Inflammatory macrophage treated with lipopolysaccharide for 1 hour (primary cell): ENCODE results near the gene NFIC.
A peak's percentile ranks its signal among the peaks of the same experiment; 100 is the strongest.

ENCODE experiments used
- DNase-seq, 2 donors: peaks; one replicate each; pipeline ENCODE4 v3.0.0-alpha.2; 2020 to 2022

The NFIC gene

DNA sequence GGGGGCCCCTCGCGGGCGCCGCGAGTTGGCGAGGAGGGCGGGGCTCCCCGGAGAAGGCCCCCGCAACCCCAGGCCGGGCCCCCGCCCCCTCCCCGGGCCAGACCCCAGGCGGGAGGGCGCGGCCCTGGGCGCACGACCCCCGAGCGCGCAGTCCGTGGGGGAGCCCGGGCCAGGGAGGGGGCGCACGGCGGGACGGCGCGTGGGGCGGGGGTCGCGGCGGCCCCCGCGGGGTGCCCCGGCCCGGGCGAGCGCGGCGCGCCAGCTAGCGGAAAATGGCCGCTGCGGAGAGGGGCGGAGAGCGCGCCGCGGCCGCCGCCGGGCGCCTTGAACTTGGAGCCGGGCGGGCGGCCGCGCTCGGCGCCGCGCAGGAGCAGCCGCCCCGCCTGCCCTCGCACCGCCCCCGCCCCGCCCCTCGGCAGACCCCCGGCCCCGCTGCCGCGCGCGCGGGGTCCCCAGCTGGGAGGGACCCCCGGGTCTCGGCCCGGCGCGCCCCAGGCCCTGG, 6.4 kb upstream of the NFIC start:
- peak in 1 of 2 donors; percentile 29 for DNase-seq

DNA sequence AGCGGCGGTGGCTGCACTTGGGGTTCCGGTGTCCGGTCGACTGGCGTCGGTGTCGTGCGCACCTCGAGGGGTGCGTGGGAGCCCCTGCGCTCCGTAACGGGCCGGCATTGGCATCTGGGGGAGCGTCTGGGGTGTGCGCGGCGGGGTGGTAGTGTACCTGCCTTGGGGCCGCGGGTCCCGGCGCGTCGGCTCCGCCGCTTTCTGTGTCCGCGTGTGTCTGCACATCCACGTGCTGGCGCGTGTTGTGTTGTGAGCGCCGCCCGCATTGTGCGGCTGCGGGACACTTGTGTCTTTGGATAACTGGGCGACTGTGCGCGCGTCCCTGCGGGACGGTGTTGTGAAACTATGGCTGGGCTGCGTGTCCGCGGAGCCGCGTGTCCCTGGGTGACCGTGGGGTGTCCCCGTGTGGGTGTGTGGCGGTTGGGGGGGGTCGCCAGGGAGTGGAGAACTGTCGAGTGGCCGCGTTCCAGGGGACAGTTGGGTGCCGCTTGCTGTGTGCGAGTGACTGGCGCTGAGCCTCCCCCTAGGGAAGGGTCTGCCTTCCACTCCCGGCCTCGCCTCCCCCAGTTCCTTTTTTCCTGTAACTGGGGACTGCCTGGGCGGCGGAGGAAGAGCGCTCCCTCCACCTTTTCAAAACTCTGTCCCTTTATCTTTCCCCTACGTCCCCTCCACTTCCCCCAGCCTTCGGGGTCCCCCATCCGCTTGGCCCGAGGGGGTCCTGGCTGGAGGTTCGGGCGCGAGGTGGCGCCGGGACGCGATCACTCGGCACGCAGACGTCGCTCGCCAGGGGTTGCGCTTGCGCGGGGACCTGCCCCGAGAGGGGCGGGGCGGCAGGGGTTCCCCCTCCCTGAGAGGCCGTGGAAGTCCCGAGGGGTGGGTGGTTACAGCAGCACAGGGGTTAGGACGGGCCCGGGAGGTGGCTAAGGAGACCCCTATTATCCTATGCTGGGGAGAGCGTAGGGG, 5.7 kb upstream of the NFIC start:
- DNase-seq: peak; percentile 68 to 69

DNA sequence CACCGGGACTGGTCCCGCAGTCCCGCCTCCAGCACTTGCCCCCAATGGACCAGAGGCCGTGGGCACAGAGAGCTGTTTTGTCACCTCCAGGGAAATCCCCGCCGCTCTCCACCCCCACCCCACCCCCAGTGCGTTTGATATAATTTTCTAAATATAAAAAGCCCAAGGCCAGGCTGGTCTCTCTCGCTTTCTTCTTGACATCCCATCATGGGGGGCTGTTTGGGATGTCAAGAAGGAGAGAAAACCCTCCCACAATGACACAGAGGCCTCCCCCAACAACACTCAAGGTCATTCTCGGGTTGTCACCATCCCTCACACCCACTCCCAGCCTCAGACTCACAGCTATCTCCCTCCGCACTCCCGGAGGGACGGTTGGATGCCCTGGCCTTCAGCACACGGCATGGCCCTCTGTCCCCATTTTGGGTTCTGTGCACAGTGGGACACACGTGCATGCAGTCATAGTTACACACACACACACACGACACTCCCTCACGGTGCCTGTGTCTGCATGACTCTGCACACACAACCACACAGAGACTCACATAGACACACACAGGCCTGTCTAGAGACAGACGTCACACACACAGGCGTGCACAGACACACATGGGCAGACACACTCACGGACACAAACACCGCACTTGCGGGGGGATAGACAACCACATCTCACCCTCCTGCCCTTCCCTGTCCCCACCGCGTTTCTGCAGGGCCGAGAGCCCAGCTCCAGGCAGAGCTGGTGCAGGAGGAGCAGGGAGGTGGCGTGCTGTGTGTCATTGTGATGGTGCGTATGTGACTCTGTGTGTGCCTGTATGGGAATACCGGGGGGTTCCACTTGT, 4.8 kb upstream of the NFIC start:
- peak in 1 of 2 donors; percentile 56 for DNase-seq

DNA sequence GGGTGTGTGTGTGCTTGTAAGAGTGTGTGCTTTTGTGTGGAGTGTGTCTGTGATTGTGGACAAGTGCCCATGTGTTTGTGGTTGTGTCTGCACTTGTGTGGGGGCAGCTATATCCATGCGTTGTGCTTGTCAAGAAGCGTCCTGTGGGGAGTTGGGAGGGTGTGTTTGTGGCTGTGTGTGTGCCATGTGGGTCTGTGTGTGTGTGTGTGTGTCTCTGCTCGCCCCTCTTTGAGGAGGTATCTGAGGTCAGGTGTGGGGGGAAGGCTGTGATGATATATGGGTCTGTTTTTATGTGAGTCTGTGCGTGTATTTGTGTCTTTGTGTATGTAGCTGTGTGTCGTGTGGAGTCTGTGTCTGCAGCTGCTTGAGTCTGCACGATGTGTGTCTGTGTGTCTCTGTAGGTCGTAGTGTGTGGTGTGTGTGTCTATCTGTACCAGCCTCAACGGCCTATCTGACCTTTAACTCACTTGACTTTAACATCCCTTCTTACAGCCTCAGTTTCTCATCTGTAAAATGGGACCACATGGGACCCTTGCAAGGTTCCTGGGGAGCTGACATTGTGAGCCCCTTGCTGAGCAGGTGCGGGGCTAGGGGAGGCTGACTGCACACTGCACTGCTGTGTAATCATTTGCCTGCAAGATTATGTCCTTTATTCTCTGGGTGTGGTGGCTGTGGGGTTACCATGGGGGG, 4.0 kb upstream of the NFIC start:
- DNase-seq: no peak

DNA sequence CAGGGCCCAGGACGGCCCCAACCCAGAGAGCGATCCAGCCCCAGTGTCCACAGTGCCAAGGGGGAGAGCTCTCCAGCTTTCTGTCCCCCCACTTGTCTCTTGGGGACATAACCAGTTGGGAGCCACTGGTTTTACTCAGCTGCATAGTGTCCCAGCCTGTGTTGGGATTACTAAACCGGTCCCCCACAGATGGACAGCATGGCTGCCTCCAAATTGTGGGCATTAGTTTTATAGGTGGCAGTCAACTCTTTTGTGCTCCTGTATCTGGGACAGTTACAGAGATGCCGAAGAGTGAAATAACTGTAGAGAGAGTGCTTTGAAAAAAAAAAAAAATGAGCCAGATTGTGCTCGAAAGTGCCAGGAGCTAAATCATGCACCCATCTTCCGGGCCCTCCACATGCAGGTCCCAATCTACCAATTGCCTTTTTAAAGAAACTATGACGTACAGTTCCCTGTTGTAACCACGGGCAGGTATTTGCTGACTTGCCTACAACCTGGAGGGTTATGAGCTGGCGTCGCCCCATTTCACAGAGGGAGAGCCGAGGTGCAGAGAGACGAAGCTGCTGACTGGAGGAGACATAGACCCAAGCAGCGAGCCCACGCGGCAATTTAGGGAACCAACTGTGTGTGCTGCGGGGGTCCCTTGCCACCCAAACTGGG, 2.4 kb upstream of the NFIC start:
- DNase-seq: no peak

DNA sequence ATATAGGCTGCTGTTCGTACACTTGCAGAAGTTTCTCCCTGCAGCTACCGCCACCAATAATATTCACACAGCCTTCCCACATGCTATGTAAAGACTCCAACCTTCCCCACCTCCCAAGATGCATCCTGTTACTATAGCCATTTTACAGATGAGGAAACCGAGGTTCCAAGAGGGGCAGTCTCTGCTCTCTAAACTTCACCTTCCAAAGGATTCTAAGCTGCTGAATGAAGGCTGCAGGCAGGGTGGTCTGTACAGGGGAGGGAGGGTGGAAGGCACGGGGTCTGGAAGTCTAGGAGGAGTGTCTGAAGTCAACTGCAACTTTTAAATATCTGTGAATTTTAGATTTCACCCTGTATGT, 1.9 kb upstream of the NFIC start:
- DNase-seq: no peak

DNA sequence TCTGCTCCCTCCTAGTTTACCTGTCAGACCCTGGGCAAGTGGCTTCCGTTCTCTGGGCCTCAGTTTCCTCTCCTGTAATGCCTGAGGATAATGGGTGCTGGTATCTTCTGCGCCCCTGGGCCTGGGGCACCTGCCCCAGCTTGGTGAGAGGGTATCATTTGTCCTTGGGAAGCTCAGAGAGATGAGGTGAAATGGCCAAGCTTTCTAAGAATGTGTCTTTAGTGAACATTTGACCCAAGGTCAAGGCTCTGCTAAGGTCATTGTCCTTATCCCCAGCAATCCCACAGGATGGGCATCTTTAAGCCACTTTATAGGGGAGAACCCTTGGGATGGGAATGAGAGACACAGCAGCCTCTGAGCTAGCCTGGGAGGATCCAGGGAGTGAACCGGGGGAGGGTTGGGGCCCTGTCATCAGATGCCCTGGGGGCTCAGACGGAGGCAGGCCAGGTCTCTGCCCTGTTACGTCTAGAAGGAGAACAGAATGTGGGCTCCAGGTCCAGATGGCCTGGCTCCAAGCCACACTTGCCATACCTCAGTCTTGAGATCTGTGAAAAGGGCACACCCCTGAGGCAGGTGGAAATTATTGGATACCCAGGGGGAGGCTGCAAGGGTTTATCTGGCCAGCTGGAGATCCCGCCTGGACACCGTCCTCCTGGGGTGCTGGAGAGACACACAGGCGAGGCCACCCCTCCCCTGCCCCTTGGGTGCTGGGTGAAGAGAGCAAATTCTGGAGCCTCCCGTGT, 1.1 kb upstream of the NFIC start:
- no peak for DNase-seq

DNA sequence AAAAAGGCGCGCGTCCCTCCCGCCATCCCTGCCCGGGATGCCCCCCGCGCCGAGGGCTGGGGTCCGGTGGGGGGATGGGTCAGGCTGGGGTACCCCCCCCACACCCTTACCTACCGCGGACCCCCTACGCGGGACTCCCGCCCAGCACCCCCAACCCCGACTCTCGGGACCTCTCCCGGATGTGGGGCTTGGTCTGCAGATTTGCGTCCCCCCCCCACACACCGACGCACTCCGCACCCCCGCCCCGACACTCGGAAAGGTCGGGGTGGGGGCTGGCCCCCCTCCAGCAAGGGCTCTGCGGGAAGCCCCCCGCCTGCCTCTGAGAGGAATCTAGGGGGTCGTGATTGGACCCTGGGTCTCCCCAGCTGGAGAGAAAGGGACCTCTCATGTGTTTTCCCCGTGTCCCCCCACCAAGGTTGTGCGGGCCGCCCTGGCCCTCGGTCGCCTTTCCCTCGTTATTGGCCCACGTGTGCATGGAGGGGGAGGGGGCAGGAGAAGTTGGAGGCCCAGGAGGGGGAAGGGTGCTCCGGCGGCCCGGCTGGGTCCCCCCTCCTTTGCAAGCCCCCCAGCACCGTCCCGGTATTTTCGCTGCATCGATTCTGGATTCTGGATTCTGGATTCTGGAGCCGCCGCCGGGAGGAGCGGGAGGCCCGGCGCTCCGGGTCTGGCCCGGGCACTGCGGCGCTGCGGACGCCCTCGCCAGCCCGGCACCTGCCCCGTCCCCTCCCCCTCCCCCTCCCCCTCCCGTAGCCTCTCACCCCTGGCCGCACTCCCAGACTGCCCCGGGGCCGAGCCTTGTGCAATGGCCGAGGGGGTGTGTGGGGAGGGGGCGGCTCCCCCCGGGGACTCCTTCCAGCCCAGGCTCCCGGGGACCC, 607 bp downstream of the NFIC start:
- no peak for DNase-seq

DNA sequence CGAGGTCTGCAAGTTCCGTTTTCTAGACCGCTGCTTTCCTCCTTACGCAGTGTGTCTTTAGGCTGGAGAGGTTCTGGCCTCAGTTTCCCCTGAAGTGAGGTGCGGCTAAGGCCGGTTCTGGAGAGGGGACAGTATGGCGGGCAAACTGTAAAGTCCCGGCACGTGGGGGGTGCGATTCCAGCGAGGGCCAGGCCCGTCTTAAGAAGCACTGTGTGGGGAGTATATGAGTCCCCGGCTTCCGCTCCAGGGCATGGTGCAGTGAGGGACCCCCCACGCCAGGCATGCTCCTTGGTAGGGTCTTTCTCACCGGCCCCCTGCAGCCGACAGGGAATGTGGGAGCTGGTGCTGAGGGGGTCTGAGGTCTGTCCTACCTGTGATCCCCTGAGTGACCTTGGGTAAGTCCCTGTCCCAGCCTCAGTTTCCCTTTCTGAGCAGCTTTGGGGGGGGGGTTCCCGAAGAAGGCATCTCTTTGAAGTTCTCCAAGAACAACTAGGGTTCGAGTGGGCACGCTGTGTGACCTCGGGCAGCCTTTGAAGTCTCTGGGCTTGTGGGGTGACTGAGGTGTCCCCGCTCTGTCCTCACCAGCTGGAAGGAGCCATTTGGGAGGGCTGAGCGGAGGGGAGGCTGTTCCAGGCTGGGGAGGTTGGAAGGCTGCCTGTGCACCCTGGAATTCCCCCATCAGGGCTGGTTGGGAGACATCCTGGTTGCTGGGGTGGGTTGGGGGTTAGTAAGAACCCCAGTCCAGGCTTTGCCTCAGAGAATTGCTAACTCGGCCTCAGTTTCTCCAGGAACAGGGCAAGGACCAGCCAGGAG, 1.5 kb downstream of the NFIC start:
- no peak for DNase-seq

DNA sequence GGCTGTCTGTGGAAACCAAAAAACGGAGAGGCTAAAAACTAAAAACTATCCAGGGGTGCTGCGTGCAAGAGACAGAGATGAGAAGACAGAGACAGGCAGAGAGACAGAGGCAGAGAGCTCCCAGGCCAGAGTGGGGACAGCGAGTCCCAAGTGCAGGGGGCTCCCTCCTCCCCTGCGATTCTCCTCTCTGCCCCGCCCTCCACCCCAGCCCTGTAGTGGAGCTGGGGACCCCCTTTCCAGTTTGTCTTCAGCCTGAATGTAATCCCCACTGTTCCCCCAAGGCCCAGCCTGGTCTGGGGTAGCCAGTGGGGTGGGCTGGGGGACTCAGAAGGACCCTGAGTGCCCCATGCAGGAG, 2.0 kb downstream of the NFIC start:
- DNase-seq: no peak

DNA sequence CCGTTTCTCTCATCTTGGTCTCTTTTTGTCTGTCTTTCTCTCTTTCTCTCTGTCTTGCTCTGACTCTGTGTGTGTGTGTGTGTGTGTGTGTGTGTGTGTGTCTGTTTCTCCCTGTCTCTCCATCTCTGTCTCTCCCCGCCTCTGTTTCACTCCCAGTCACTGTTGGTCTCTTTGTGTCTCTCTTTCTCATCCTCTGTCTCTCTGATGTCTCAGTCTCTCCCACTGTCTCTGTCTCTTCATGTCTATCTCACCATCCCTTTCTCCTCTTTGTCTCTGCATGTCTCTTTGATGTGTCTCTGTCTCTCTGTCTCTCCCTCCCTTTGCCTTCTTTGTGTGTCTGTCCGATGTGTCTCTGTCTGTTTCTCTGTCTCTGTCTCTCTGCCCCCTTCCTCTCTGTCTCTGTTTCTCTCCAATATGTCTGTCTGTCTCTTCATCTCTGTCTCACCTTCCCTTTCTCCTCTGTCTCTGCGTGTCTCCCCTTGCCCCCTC, 2.5 kb downstream of the NFIC start:
- DNase-seq: no peak

DNA sequence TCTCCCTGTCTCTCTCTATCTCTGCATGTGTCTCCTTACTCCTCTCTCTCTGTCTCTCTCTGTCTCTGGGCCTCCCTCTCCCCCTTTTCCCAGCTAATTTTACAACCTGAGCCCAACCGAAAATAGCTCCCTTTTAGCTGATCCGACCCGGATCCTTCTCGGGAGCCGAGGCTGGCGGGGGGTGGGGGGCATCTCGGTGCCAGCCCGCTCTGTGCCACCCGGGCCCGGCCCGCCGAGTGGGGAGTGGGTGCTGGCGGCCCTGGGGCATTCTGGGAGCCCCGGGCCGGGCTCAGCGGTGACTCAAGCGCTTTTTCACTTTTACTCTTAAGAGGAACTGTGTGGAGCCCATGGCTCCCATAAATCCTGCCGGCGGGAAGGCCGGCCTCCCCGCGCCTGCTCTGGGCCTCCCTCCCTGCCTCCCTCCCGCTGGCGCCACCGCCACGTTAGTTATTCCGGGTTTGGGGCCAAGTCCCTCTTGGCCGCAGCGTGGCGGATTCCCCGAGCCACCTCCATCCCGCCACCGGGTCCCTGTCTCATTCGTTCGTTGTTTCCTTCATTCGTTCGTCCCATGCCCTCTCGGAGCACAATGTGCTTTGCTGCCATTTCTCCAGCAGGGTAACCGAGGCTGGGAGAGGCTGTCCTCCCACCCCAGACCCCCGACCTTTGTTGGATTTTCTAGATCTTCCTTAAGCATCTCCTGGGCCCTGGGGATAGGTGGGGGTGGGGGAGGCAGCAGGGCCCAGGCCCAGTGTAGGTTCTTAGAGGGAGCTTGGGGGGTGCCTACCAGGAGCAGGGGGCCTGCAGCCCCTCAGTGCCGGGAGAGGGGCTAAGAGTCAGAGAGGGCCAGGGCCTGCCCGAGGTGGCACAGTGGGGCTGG, 3.2 kb downstream of the NFIC start:
- DNase-seq: peak; percentile 60 to 79

DNA sequence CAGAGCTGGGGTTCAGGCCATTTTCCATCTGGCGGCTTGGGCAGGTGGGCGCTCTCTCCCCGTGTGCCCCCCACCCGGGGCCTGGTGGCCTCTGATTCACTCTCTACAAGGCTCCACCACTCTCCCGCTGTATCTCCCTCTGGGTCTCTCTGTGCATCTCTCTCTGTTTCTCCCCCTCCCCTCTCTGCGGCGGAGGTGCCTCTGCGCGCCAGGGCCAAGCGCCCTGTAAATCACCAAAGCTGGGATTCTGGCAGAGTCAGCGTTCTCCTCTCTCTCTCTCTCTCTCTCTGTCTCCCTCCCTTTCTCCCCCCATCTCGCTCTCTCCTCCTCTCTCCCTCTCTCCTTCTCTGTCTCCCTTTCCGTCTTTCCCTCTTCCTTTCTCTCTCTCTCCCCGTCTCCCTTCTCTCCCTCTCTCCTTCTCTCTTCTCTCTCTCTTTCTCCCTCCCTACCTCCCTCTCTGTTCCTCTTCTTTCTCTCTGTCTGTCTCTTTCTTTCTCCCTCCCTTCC, 3.9 kb downstream of the NFIC start:
- no peak for DNase-seq

DNA sequence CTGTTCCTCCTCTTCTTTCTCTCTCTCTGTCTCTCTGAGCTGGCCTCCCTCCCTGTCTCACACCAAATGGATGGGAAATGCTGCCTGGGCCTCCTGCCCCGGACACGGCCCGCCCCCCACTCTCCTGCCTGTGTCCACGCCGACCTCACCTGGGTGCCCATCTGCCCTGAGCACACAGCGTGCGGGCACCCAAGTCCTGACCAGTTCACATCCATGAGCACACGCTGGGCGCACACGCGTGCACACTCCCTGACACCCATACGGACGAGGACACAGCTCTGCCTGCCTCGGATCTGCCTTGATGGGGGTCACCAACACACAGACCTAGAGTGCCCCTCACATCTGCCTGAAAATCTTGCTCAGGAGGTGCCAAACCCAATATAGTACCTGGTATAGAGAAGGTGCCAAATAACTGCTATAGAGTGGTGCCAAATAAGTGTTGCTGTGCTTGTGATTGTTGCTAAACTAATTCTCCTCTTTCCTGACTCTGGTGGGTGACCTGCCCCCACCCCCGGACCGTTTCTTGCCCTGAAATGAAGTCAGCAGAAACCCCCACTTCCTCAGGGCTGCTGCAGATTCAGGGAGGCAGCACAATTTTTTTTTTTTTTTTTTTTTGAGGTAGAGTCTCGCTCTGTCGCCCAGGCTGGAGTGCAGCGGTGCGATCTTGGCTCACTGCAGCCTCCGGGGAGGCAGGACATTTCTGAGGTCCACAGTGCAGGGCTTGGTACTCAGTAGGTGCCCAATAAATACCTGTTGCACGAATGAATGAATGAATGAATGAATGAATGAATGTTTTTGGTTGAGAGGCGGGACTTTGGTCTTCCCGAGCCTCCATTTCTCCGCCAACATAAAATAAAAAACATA, 4.6 kb downstream of the NFIC start:
- DNase-seq: peak; percentile 33 to 70

DNA sequence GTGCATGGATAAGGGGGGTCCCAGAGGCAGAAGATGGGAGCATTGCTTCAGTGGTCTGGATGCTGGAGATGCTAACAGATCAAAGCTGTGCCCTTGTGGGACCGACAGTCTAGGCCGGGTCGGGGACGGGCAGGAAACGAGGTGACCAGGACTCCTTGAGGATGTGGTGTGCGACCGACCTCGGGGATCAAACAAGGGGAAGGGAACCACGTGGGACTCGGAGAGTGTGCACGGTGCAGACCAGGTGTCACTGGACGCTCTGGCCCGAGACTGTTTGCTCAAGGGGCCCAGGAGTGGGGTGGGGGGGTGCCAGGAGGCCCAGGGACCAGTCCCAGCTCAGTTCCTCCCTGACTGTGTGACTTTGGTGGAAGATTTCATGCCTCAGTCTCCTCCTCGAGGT, 6.0 kb downstream of the NFIC start:
- DNase-seq: no peak

DNA sequence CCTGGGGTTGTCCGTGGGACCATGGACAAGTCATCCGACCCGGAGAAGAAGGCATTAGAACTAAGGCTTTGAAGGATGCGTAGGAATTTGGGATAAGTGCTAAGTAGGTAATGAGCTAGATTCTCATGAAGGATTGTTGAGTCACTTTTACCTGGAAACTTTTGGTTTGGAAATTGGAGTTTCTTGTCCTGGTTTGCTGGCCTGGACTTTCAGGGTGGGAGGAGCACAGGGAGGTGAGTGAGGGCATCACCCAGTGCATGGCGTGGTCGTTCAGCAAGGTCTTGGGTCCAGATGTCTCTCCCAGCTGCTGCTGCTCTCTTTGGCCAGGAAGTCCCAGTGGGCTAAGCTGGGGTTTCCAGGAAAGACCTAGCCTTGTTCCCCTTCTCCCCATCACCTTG, 7.6 kb downstream of the NFIC start:
- no peak for DNase-seq

DNA sequence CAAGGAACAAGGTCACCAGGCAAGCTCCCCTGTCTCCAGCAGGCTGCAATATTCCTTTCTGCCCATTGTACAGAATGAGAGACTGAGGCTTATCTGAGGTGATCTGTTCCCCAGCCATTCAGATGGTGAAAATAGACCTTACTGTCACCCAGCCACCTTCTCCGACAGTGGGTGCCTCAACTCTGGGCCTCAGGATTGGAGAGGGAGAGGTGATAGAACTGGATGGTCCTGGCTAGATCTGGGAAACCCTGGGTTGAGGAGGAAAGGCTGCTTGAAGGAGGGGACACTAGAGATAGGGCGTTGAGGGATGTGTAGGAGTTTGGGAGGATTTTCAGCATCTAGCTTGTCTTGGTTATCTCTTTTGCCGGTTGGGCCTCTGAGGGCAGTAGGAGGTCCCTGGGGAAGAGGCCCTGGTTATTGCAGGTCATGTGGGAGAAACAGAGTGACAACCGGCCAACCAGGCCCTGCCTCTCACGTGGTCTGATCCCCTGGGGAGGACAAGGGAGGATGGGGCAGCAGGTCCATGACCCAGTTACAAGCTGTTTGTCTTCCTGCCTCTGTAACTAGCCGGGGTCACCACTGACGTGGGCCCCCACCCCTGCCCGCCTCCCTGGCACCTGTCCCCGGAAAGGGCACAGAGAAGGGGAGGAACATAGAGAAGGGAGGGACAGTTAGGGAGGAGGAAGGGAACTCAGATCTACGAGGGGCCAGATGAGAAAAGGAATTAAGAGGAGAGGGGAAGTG, 8.2 kb downstream of the NFIC start:
- DNase-seq: no peak
